ENCODE measurements around the gene FAM181B.
A peak's percentile ranks its signal among the peaks of the same experiment; 100 is the strongest.

Gene FAM181B

DNA sequence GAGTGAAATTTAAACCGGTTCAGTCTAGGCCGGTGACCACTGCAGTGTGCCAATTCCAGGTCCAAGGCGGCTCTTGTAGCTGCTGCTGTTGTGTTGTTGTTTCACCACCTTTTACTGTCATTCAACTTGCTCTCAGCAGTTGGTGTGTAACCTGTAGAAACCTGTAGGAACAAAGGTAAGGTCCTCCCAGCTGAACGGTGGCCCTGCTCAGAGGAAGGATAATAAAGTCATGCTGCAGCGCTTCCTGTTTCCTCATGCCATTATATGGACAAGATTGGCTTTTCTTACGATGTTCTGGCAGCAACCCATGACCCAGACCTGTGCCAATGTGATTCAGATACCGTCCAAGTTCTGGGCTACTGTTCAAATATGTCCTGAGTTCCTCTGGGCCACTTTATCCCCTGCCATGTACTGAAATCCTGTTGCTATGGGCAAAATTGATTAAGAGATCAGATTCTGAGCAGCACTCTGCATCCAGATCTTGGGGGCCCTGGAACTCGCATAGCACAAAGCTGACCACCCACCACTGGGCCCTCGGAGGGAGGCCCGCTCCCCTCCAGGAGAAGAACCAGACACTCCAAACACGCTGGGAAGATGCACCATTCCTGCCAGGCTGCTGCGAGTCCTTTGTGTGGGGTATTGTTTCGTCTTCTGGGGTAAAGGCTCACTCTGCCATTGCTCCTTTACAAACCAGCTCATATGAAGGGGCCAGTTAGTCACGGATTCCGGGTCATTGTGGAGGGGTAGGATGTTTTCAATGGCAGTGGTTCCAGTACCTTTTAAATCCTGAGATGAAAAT lies 13.2 kb downstream of the FAM181B start:
- Histone ChIP-seq H2BK120ac (ENCODE audit: low read depth, low read length) (no peak overlapping the region), H3K18ac (ENCODE audit: low read length) (no peak overlapping the region), H3K4me2 (ENCODE audit: low read length) (no peak overlapping the region), H3K56ac (ENCODE audit: low read length) (no peak overlapping the region), H3K27ac (ENCODE audit: low read depth, low read length) (no peak overlapping the region), H4K8ac (ENCODE audit: low read depth, low read length) (no peak overlapping the region), H3K4me3 (ENCODE audit: low read length) (no peak overlapping the region), H3K27me3 (ENCODE audit: insufficient read depth, low read length, poor library complexity) (no peaks in the 10 kb centered on the region), H3K9ac (ENCODE audit: low read length) (no peak overlapping the region), H4K5ac (ENCODE audit: low read length) (no peak overlapping the region), H2BK15ac (replicated peaks; ENCODE audit: low read depth) (no peak overlapping the region), H2AK5ac (ENCODE audit: low read length) (no peak overlapping the region), H3K36me3 (ENCODE audit: control insufficient read depth, insufficient read depth, low read length) (no peaks in the 10 kb centered on the region), H3K23ac (ENCODE audit: low read length) (no peak overlapping the region), H3K79me2 (ENCODE audit: control insufficient read depth, insufficient read depth, low read length) (no peaks in the 10 kb centered on the region), H3K79me1 (ENCODE audit: low read length) (no peaks in the 10 kb centered on the region), H3K4ac (ENCODE audit: low read depth, low read length) (no peak overlapping the region), H2BK5ac (ENCODE audit: low read length) (no peak overlapping the region), H3K4me1 (ENCODE audit: control insufficient read depth, low read depth, low read length) (no peaks in the 10 kb centered on the region)
- WGBS (ENCODE audit: extremely low coverage, insufficient coverage, low lambda C conversion rate) = no CpG with 5 or more reads among the region's 15 CpGs
- no peak for DNase-seq

DNA sequence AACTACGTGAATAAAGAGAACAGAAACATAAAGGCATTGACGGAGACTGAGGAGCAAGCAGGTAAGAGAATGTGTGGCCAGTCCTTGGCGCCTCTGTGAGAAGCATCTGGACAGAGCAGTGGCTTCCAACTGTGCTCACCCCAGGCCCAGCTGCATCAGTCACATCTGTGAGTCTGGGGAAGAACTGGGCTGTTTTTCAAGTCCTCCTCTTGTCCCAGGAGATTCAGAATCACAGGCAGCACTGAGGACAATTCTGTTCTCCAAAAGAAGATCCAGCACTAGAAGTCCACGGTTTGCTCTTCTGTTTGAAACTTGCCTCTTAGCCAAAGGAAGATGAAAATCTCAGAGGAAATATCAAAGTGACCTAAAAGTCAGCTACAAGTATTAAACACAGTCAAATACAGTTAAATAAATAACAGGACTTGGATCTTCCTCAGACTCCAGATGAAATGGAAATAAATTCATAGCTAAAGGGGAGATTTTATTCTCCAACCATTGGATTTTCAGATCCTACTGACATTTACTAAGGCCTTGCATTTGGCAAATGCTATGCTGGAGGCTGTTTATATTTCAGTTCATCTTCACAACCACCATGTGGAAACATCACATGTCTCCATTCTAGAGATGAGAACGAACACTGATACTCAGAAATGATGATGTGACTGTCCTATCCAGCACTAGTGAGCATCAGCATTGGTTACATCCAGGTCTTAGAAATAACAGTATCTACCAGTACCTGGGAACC lies 14.1 kb downstream of the FAM181B start:
- H3K9ac ChIP-seq (ENCODE audit: low read length) = no peak overlapping the region
- whole genome bisulfite sequencing (ENCODE audit: extremely low coverage, insufficient coverage, low lambda C conversion rate) = no CpG with 5 or more reads among the region's 5 CpGs
- peak; percentile 31 for DNase-seq

GRCh38 chr11:82718821-82719220 lies 14.8 kb downstream of the FAM181B start:
- no peak overlapping the region for H2BK15ac ChIP-seq (replicated peaks; ENCODE audit: low read depth)
- H3K27me3 ChIP-seq (ENCODE audit: insufficient read depth, low read length, poor library complexity) = no peaks in the 10 kb centered on the region
- H3K27ac ChIP-seq (ENCODE audit: low read depth, low read length) = no peak overlapping the region
- no peak overlapping the region for H4K8ac ChIP-seq (ENCODE audit: low read depth, low read length)
- H3K4ac ChIP-seq (ENCODE audit: low read depth, low read length) = no peak overlapping the region
- no peak overlapping the region for H2BK120ac ChIP-seq (ENCODE audit: low read depth, low read length)
- peaks cover 6% of the 10 kb centered on the region for H3K4me1 ChIP-seq (ENCODE audit: control insufficient read depth, low read depth, low read length)
- no peak for DNase-seq
- no peaks in the 10 kb centered on the region for H3K79me2 ChIP-seq (ENCODE audit: control insufficient read depth, insufficient read depth, low read length)
- H3K36me3 ChIP-seq (ENCODE audit: control insufficient read depth, insufficient read depth, low read length) = no peaks in the 10 kb centered on the region
- no peak overlapping the region for H2BK5ac ChIP-seq (ENCODE audit: low read length)
- no peak overlapping the region for H4K5ac ChIP-seq (ENCODE audit: low read length)
- no peak overlapping the region for H3K4me3 ChIP-seq (ENCODE audit: low read length)
- H3K4me2 ChIP-seq (ENCODE audit: low read length) = no peak overlapping the region
- H3K56ac ChIP-seq (ENCODE audit: low read length) = no peak overlapping the region
- no peak overlapping the region for H3K23ac ChIP-seq (ENCODE audit: low read length)
- H3K79me1 ChIP-seq (ENCODE audit: low read length) = no peaks in the 10 kb centered on the region
- H2AK5ac ChIP-seq (ENCODE audit: low read length) = no peak overlapping the region
- H3K18ac ChIP-seq (ENCODE audit: low read length) = no peak overlapping the region
- no peak overlapping the region for H3K9ac ChIP-seq (ENCODE audit: low read length)
- WGBS (ENCODE audit: extremely low coverage, insufficient coverage, low lambda C conversion rate) = no CpG with 5 or more reads among the region's 3 CpGs

More for the DNA sequence above, 14.1 kb downstream of the FAM181B start:
- Histone ChIP-seq H3K4ac (ENCODE audit: low read depth, low read length) (no peak overlapping the region), H3K79me1 (ENCODE audit: low read length) (no peaks in the 10 kb centered on the region), H3K4me3 (ENCODE audit: low read length) (no peak overlapping the region), H3K36me3 (ENCODE audit: control insufficient read depth, insufficient read depth, low read length) (no peaks in the 10 kb centered on the region), H2BK5ac (ENCODE audit: low read length) (no peak overlapping the region), H3K56ac (ENCODE audit: low read length) (no peak overlapping the region), H2BK120ac (ENCODE audit: low read depth, low read length) (no peak overlapping the region), H3K27ac (ENCODE audit: low read depth, low read length) (no peak overlapping the region), H3K27me3 (ENCODE audit: insufficient read depth, low read length, poor library complexity) (no peaks in the 10 kb centered on the region), H3K18ac (ENCODE audit: low read length) (no peak overlapping the region), H2AK5ac (ENCODE audit: low read length) (no peak overlapping the region), H3K79me2 (ENCODE audit: control insufficient read depth, insufficient read depth, low read length) (no peaks in the 10 kb centered on the region), H3K4me1 (ENCODE audit: control insufficient read depth, low read depth, low read length) (peaks cover 6% of the 10 kb centered on the region), H4K5ac (ENCODE audit: low read length) (no peak overlapping the region), H3K23ac (ENCODE audit: low read length) (no peak overlapping the region), H2BK15ac (replicated peaks; ENCODE audit: low read depth) (no peak overlapping the region), H3K4me2 (ENCODE audit: low read length) (no peak overlapping the region), H4K8ac (ENCODE audit: low read depth, low read length) (no peak overlapping the region)

DNA sequence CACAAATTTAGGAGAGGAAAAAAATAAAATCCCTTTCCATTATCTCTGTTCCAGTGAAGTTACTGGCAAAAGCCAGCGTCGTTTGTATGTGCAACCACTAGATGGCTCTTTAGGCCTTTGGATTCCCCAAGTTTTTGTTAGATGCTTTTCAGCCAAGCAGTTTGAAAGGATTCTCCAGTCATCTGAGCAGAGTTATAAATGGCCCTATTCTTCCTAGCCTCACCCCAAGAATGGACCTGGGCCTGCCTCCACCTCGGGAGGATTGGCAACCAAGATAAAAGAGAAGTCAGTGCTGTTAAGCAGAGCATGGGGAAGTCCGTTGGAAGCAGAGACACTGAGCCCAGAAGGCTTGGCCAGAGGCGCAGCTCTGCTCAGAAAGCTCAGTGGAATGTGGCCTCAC lies 15.4 kb downstream of the FAM181B start:
- Histone ChIP-seq H3K4me3 (ENCODE audit: low read length) (no peak overlapping the region), H3K27me3 (ENCODE audit: insufficient read depth, low read length, poor library complexity) (no peaks in the 10 kb centered on the region)
- no CpG with 5 or more reads among the region's 5 CpGs for WGBS (ENCODE audit: extremely low coverage, insufficient coverage, low lambda C conversion rate)

GRCh38 chr11:82714346-82715174 lies 19.1 kb downstream of the FAM181B start:
- H3K56ac ChIP-seq (ENCODE audit: low read length) = no peak overlapping the region
- no peak overlapping the region for H3K4me2 ChIP-seq (ENCODE audit: low read length)
- no peak overlapping the region for H2BK15ac ChIP-seq (replicated peaks; ENCODE audit: low read depth)
- no peak overlapping the region for H4K5ac ChIP-seq (ENCODE audit: low read length)
- no peak overlapping the region for H4K8ac ChIP-seq (ENCODE audit: low read depth, low read length)
- peaks cover 6% of the 10 kb centered on the region for H3K4me1 ChIP-seq (ENCODE audit: control insufficient read depth, low read depth, low read length)
- no peak overlapping the region for H2AK5ac ChIP-seq (ENCODE audit: low read length)
- DNase-seq = peak; percentile 92
- H2BK5ac ChIP-seq (ENCODE audit: low read length) = no peak overlapping the region
- H3K9ac ChIP-seq (ENCODE audit: low read length) = no peak overlapping the region
- H3K79me1 ChIP-seq (ENCODE audit: low read length) = no peaks in the 10 kb centered on the region
- WGBS (ENCODE audit: extremely low coverage, insufficient coverage, low lambda C conversion rate) = no CpG with 5 or more reads among the region's 14 CpGs
- H3K23ac ChIP-seq (ENCODE audit: low read length) = no peak overlapping the region
- no peaks in the 10 kb centered on the region for H3K27me3 ChIP-seq (ENCODE audit: insufficient read depth, low read length, poor library complexity)
- H3K27ac ChIP-seq (ENCODE audit: low read depth, low read length) = peak overlapping the region; percentile 26
- no peak overlapping the region for H2BK120ac ChIP-seq (ENCODE audit: low read depth, low read length)
- no peak overlapping the region for H3K4me3 ChIP-seq (ENCODE audit: low read length)
- H3K4ac ChIP-seq (ENCODE audit: low read depth, low read length) = no peak overlapping the region
- no peaks in the 10 kb centered on the region for H3K36me3 ChIP-seq (ENCODE audit: control insufficient read depth, insufficient read depth, low read length)
- H3K79me2 ChIP-seq (ENCODE audit: control insufficient read depth, insufficient read depth, low read length) = no peaks in the 10 kb centered on the region
- H3K18ac ChIP-seq (ENCODE audit: low read length) = no peak overlapping the region

More for the DNA sequence above, 15.4 kb downstream of the FAM181B start:
- Histone ChIP-seq H3K79me2 (ENCODE audit: control insufficient read depth, insufficient read depth, low read length) (no peaks in the 10 kb centered on the region), H3K18ac (ENCODE audit: low read length) (no peak overlapping the region), H3K4me2 (ENCODE audit: low read length) (no peak overlapping the region), H3K4me1 (ENCODE audit: control insufficient read depth, low read depth, low read length) (peaks cover 6% of the 10 kb centered on the region), H4K5ac (ENCODE audit: low read length) (no peak overlapping the region), H3K4ac (ENCODE audit: low read depth, low read length) (no peak overlapping the region), H4K8ac (ENCODE audit: low read depth, low read length) (no peak overlapping the region), H3K27ac (ENCODE audit: low read depth, low read length) (no peak overlapping the region), H2BK120ac (ENCODE audit: low read depth, low read length) (no peak overlapping the region), H2AK5ac (ENCODE audit: low read length) (no peak overlapping the region), H3K9ac (ENCODE audit: low read length) (no peak overlapping the region), H3K36me3 (ENCODE audit: control insufficient read depth, insufficient read depth, low read length) (no peaks in the 10 kb centered on the region), H3K23ac (ENCODE audit: low read length) (no peak overlapping the region), H3K79me1 (ENCODE audit: low read length) (no peaks in the 10 kb centered on the region), H3K56ac (ENCODE audit: low read length) (no peak overlapping the region), H2BK15ac (replicated peaks; ENCODE audit: low read depth) (no peak overlapping the region), H2BK5ac (ENCODE audit: low read length) (no peak overlapping the region)
- DNase-seq = peak; percentile 63
